HEK293 (cell line): ENCODE measurements around the gene ZNF787.

Experiments
- CTCF ChIA-PET: fragments of 350-600 bp; formaldehyde crosslinking; extraction: SDS; loops from one replicate; lab custom pipeline; 2021; ENCODE audit warnings: antibody characterized with exemption; lab: Yijun Ruan, JAX
- POLR2A ChIA-PET: fragments of 300-600 bp; formaldehyde crosslinking; extraction: SDS; loops from one replicate; lab custom pipeline; 2020; ENCODE audit warnings: antibody characterized with exemption, inconsistent platforms; lab: Yijun Ruan, JAX
- H3K27ac ChIP-seq: fragments of 200-500 bp; sonication (Bioruptor generic); 2 replicates; pipeline ENCODE4 v1.5.1; 2014; ENCODE audit warnings: low read depth, low read length, control low read depth, inconsistent platforms; ENCODE audit errors: extremely low read depth
- H3K36me3 ChIP-seq, 2 experiments: fragments of 200-500 bp in 1 of 2; sonication (Bioruptor generic) in 1 of 2; 1 replicate in 1 of 2; 2 replicates in 1 of 2; pipeline ENCODE4 v1.5.1; 2014 to 2017; ENCODE audit warnings: inconsistent platforms in 2 of 2, low read length in 2 of 2; ENCODE audit not compliant: control insufficient read depth in 2 of 2, insufficient read depth in 1 of 2
- H3K4me1 ChIP-seq: fragments of 200-500 bp; sonication (Bioruptor generic); 2 replicates; pipeline ENCODE4 v1.5.1; 2014; ENCODE audit warnings: mild to moderate bottlenecking, low read length, inconsistent platforms; ENCODE audit not compliant: control insufficient read depth, insufficient read depth
- H3K4me3 ChIP-seq: 2 replicates; pipeline ENCODE4 v1.5.1; 2011; ENCODE audit warnings: low read depth, mild to moderate bottlenecking, control low read depth, low read length, moderate library complexity
- H3K9me3 ChIP-seq: fragments of 200-500 bp; sonication (Bioruptor generic); 2 replicates; pipeline ENCODE4 v1.5.1; 2014; ENCODE audit warnings: low read depth, low read length, inconsistent platforms; ENCODE audit not compliant: control insufficient read depth, insufficient read depth
- EGR2 ChIP-seq: fragments of 450-650 bp; formaldehyde crosslinking; IDR thresholded peaks from 2 replicates; pipeline ENCODE4 v1.5.1; 2016; ENCODE audit warnings: low read depth, missing biosample characterization, missing genetic modification characterization
- IKZF3 ChIP-seq: fragments of 450-650 bp; IDR thresholded peaks from 2 replicates; pipeline ENCODE4 v1.5.0; 2018; ENCODE audit warnings: missing biosample characterization, mild to moderate bottlenecking, missing genetic modification characterization, moderate library complexity
- KLF7 ChIP-seq: fragments of 450-650 bp; formaldehyde crosslinking; IDR thresholded peaks from 2 replicates; pipeline ENCODE4 v1.5.1; 2016; ENCODE audit warnings: missing biosample characterization, missing genetic modification characterization, borderline replicate concordance
- OVOL3 ChIP-seq: fragments of 450-650 bp; formaldehyde crosslinking; IDR thresholded peaks from 2 replicates; pipeline ENCODE4 v1.5.1; 2016; ENCODE audit warnings: missing biosample characterization, missing genetic modification characterization
- PATZ1 ChIP-seq: fragments of 450-650 bp; formaldehyde crosslinking; IDR thresholded peaks from 2 replicates; pipeline ENCODE4 v1.5.1; 2016; ENCODE audit warnings: missing biosample characterization, missing genetic modification characterization
- SALL2 ChIP-seq: fragments of 450-650 bp; formaldehyde crosslinking; IDR thresholded peaks from 2 replicates; pipeline ENCODE4 v1.5.0; 2017; ENCODE audit warnings: missing biosample characterization, mild to moderate bottlenecking, missing genetic modification characterization, borderline replicate concordance
- SETDB1 ChIP-seq: IDR thresholded peaks from one replicate; pipeline ENCODE4 v1.6.1; 2017; ENCODE audit warnings: mild to moderate bottlenecking, low read length, moderate library complexity, mixed read lengths; ENCODE audit not compliant: insufficient read length
- ZBTB49 ChIP-seq: fragments of 450-650 bp; formaldehyde crosslinking; IDR thresholded peaks from 2 replicates; pipeline ENCODE4 v1.5.1; 2016; ENCODE audit warnings: missing biosample characterization, missing genetic modification characterization, low read depth
- ZNF175 ChIP-seq: fragments of 450-650 bp; formaldehyde crosslinking; IDR thresholded peaks from 2 replicates; pipeline ENCODE4 v1.5.1; 2016; ENCODE audit warnings: missing biosample characterization, missing genetic modification characterization
- ZNF214 ChIP-seq: fragments of 450-650 bp; formaldehyde crosslinking; IDR thresholded peaks from 2 replicates; pipeline ENCODE4 v1.5.1; 2017; ENCODE audit warnings: missing biosample characterization, mild to moderate bottlenecking, missing genetic modification characterization, borderline replicate concordance
- ZNF239 ChIP-seq: fragments of 450-650 bp; formaldehyde crosslinking; IDR thresholded peaks from 2 replicates; pipeline ENCODE4 v1.5.1; 2016; ENCODE audit warnings: missing biosample characterization, missing genetic modification characterization
- ZNF280D ChIP-seq: fragments of 450-650 bp; formaldehyde crosslinking; IDR thresholded peaks from 2 replicates; pipeline ENCODE4 v1.5.1; 2016; ENCODE audit warnings: missing biosample characterization, missing genetic modification characterization
- ZNF354C ChIP-seq: fragments of 450-650 bp; formaldehyde crosslinking; IDR thresholded peaks from 2 replicates; pipeline ENCODE4 v1.5.1; 2016; ENCODE audit warnings: missing biosample characterization, missing genetic modification characterization, low read depth, borderline replicate concordance
- ZNF433 ChIP-seq: fragments of 450-650 bp; formaldehyde crosslinking; IDR thresholded peaks from 2 replicates; pipeline ENCODE4 v1.5.1; 2016; ENCODE audit warnings: missing biosample characterization, missing genetic modification characterization, low read depth
- ZNF488 ChIP-seq: fragments of 450-650 bp; formaldehyde crosslinking; IDR thresholded peaks from 2 replicates; pipeline ENCODE4 v1.5.1; 2016; ENCODE audit warnings: missing biosample characterization, missing genetic modification characterization
- ZNF555 ChIP-seq: fragments of 450-650 bp; formaldehyde crosslinking; conservative IDR thresholded peaks from 2 replicates; pipeline ENCODE4 v1.5.1; 2017; ENCODE audit warnings: missing biosample characterization, mild to moderate bottlenecking, missing genetic modification characterization, inconsistent platforms
- ZNF585B ChIP-seq: fragments of 450-650 bp; formaldehyde crosslinking; IDR thresholded peaks from 2 replicates; pipeline ENCODE4 v1.5.1; 2016; ENCODE audit warnings: missing biosample characterization, missing genetic modification characterization
- ZNF600 ChIP-seq: fragments of 450-650 bp; formaldehyde crosslinking; IDR thresholded peaks from 2 replicates; pipeline ENCODE4 v1.5.1; 2016; ENCODE audit warnings: missing biosample characterization, missing genetic modification characterization
- ZNF623 ChIP-seq: fragments of 450-650 bp; formaldehyde crosslinking; IDR thresholded peaks from 2 replicates; pipeline ENCODE4 v1.5.1; 2016; ENCODE audit warnings: missing biosample characterization, missing genetic modification characterization
- ZNF660 ChIP-seq: fragments of 450-650 bp; IDR thresholded peaks from 2 replicates; pipeline ENCODE4 v1.5.1; 2018; ENCODE audit warnings: missing biosample characterization, mild to moderate bottlenecking, missing genetic modification characterization
- ZNF664 ChIP-seq: fragments of 450-650 bp; formaldehyde crosslinking; IDR thresholded peaks from 2 replicates; pipeline ENCODE4 v1.5.1; 2016; ENCODE audit warnings: missing biosample characterization, missing genetic modification characterization
- ZNF707 ChIP-seq: fragments of 450-650 bp; formaldehyde crosslinking; IDR thresholded peaks from 2 replicates; pipeline ENCODE4 v1.5.1; 2016; ENCODE audit warnings: missing biosample characterization, missing genetic modification characterization
- ZSCAN18 ChIP-seq: fragments of 450-650 bp; formaldehyde crosslinking; IDR thresholded peaks from 2 replicates; pipeline ENCODE4 v1.5.1; 2016; ENCODE audit warnings: missing biosample characterization, missing genetic modification characterization

ZNF787 gene

GRCh38 chr19:56139847-56140582 lies 18.9 kb upstream of the ZNF787 start (continued):
- no peak for TF ChIP-seq PATZ1
- TF ChIP-seq EGR2 (tag by site-specific recombination), result peak; percentile 7; the same call in 1 of the 2 replicates
- TF ChIP-seq ZNF555, result no peak

- Histone ChIP-seq H3K4me3 (no peak overlapping the region), H3K36me3 (peaks cover 0 to 6% of the 10 kb centered on the region in 2 experiments; a peak in 1 of 3 replicates), H3K27ac (no peak overlapping the region), H3K9me3 (no peaks in the 10 kb centered on the region), H3K4me1 (peaks cover 12% of the 10 kb centered on the region)
- CTCF ChIA-PET, result interaction anchor here (0.6 to 1.2 kb wide), 2 partner anchors 11 to 19 kb away, joined by 4 read pairs; no protein-coding TSS in a partner anchor
- POLR2A ChIA-PET, result interaction anchor here (1.0 kb wide), 1 partner anchor 17 kb away, joined by 5 read pairs; the partner anchor contains the start of gene ZNF787
- no peak for TF ChIP-seq ZNF239 (tag by site-specific recombination)
- TF ChIP-seq SALL2 (tag by site-specific recombination), result no peak
- TF ChIP-seq KLF7, result no peak
- TF ChIP-seq ZSCAN18 (tag by site-specific recombination), result no peak
- TF ChIP-seq ZBTB49, result no peak
- TF ChIP-seq OVOL3 (tag by site-specific recombination), result no peak
- no peak for TF ChIP-seq ZNF280D (tag by site-specific recombination)
- no peak for TF ChIP-seq ZNF433 (tag by site-specific recombination)
- no peak for TF ChIP-seq ZNF660
Observed at GRCh38 chr19:56138069-56138468, 17.0 kb upstream of the ZNF787 start.

- Histone ChIP-seq H3K9me3 (no peaks in the 10 kb centered on the region), H3K36me3 (no peaks in the 10 kb centered on the region), H3K4me1 (peaks cover 12% of the 10 kb centered on the region), H3K4me3 (no peak overlapping the region), H3K27ac (no peak overlapping the region)
- POLR2A ChIA-PET, result no interaction called here
- CTCF ChIA-PET, result no interaction called here
- TF ChIP-seq ZNF488 (tag by site-specific recombination) (no peak), ZNF585B (tag by site-specific recombination) (no peak), SETDB1 (no peak), IKZF3 (tag by site-specific recombination) (no peak), ZNF214 (tag by site-specific recombination) (no peak), ZNF354C (tag by site-specific recombination) (no peak), ZNF175 (no peak), ZNF600 (tag by site-specific recombination) (no peak), ZNF623 (tag by site-specific recombination) (no peak), ZNF707 (tag by site-specific recombination) (no peak), ZNF664 (no peak)
Observed at GRCh38 chr19:56137405-56137804, 16.3 kb upstream of the ZNF787 start.
